Fibroblast of pulmonary artery (primary cell): ENCODE data around the gene THADA.
A peak's percentile ranks its signal among the peaks of the same experiment; 100 is the strongest.
"Not testable (repeated sequence)": the region's sequence is repeated elsewhere in the genome, so short reads cannot be mapped to it uniquely, and the experiment has no call there.

Source experiments
- DNase-seq: peaks from one replicate; pipeline ENCODE4 v3.0.0-alpha.2; 2010; ENCODE audit warnings: low read depth
- H3K4me3 ChIP-seq: replicated peaks from 2 replicates; pipeline ENCODE4 v1.5.1; 2011; ENCODE audit warnings: low read depth, mild to moderate bottlenecking, control low read depth, low read length, moderate library complexity
- TF ChIP-seq, protein P1 (sequence below): IDR thresholded peaks from 2 replicates; pipeline ENCODE4 v1.5.1; 2011; ENCODE audit warnings: mild to moderate bottlenecking, control low read depth, low read length, inconsistent platforms; ENCODE audit errors: missing control alignments

The THADA gene

GRCh38 chr2:43402002-43402401, 193.8 kb downstream of the THADA start:
- DNase-seq: no peak
- TF ChIP-seq, protein P1, sequence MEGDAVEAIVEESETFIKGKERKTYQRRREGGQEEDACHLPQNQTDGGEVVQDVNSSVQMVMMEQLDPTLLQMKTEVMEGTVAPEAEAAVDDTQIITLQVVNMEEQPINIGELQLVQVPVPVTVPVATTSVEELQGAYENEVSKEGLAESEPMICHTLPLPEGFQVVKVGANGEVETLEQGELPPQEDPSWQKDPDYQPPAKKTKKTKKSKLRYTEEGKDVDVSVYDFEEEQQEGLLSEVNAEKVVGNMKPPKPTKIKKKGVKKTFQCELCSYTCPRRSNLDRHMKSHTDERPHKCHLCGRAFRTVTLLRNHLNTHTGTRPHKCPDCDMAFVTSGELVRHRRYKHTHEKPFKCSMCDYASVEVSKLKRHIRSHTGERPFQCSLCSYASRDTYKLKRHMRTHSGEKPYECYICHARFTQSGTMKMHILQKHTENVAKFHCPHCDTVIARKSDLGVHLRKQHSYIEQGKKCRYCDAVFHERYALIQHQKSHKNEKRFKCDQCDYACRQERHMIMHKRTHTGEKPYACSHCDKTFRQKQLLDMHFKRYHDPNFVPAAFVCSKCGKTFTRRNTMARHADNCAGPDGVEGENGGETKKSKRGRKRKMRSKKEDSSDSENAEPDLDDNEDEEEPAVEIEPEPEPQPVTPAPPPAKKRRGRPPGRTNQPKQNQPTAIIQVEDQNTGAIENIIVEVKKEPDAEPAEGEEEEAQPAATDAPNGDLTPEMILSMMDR: no peak
- H3K4me3 ChIP-seq: no peak overlapping the region

DNA sequence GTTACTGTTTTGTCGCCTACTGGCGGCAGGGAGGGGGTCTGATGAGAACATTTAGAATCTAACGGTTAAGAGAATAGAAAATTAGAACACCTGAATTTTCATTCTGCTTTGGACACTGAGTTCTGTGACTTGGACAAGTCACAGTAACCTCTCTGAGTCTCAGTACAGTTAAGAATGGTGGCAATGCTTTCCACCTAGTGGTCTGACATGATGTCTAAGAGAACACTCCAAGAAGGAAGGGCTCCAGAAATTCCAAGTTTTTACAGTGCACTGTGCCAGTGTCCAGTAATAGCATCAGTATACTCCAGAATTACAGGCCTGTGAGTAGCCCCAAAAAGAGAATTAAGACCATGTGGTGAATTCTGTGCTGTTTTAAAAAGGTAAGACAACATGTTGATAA, 195.3 kb downstream of the THADA start:
- TF ChIP-seq, protein P1: peak; percentile 12
- H3K4me3 ChIP-seq: no peak overlapping the region
- no peak for DNase-seq

DNA sequence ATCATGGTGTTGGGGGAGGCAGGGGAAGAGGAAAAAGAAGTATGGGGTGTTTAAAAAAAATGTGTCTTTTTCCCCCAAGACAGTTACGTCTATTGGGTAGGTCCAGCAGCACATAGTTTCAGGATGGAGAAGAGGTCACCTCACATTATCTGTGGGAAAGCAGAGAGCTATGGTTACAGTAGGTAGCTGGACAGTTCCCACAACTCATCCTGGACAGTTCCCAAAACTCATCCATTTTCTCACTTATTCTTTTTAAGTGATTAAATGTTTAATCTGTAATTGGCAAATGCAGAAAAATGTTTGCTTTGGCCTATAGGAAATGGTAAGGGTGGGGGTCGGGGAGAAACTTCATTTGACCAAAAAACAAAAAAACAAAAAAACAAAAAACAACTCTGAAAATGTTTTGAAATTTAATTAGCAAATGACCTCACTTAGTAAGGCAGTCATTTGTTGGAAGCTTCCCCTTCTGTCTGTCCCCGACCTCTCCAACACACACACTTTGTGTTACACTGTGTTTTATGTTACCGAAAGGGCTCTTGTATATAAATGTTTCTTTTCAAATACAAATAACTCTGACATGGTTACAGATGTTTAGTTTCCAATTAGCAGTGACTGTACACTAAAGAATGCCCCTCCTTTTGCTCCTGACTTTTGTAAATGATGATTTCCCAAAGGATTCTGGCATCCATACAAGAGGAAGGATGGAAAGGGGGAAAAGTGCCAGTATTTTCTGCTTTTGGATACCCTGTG, 196.1 kb downstream of the THADA start:
- no peak overlapping the region for H3K4me3 ChIP-seq
- peak; percentile 88 for DNase-seq
- TF ChIP-seq, protein P1: no peak

DNA sequence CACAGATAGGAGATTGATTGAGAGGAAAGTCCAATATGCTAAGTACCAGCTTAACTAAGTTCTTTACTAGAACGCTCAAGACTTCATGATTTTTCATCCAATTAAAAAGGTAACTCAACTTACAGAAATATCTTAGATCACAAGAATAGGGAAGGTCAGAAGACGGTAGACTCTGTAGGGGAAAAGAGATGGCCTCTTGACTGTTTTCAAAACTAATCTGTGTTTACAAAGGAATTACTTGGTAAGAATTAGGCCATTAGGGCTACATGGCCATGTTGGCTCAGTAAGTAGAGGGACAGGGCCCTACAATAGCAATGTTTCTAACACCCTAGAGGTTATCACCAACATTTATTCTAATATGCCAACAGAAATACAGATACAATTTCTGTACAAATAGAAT, 196.7 kb downstream of the THADA start:
- TF ChIP-seq, protein P1: no peak
- no peak overlapping the region for H3K4me3 ChIP-seq
- no peak for DNase-seq

GRCh38 chr2:43397821-43398220, 198.0 kb downstream of the THADA start:
- no peak for DNase-seq
- TF ChIP-seq, protein P1: no peak

GRCh38 chr2:43397411-43397810, 198.4 kb downstream of the THADA start:
- DNase-seq: no peak
- H3K4me3 ChIP-seq: no peak overlapping the region
- TF ChIP-seq, protein P1: no peak

More at GRCh38 chr2:43397821-43398220, 198.0 kb downstream of the THADA start:
- H3K4me3 ChIP-seq: no peak overlapping the region

GRCh38 chr2:43396344-43396743, 199.5 kb downstream of the THADA start:
- not testable (repeated sequence) for DNase-seq, H3K4me3 ChIP-seq
